ENCODE data around the gene KLF14.
"Not testable (repeated sequence)": the region's sequence is repeated elsewhere in the genome, so short reads cannot be mapped to it uniquely, and the experiment has no call there.

Gene KLF14

DNA sequence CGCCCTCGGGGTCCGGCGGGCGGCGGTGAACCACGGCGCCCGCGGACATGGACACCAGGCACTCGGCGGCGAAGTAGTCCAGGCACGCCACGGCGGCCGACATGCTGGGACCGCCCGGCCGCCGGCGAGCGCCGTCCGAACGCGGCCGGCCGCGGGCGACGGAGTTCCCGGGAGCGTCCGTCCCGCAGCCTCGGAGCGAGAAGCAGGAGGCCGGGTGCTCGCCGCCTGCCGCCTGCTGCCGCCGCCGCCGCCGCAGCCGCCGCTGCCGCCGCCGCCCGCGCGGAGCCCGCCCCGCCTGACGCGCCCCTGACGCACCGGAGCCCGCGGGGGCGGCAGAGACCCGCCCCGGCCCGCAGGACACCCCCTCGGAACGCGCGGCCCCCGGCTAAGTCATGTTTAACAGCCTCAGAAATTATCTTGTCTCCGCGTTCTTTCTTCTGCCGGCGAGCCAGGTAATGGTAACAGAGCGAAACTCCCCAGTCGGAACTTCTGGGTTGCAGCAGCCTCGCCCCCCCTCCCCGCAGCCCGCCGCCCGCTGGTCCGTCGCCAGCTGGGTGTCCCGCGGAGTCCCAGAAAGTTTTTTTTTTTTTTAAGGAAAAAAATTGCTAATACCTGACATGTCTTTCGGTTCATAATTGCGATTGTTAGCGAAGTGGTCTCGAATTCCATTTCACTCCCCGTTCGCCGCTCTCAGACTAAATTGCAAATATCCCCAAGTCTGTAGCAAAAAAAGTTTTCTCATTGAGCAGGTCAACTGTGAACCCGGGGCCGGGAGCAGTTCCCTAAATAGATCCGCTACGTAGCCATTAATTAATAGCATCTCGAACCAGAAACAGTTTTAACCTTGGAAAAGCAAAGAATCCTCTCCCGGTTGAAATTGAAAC, at the start of gene KLF14:
Gene KLF14 (minus strand): TSS at position 277 of the 884 bp plus-strand sequence. CDS start 174 bp downstream, at position 103.
- peak; percentile 56 for DNase-seq (ENCODE audit: low read depth)

DNA sequence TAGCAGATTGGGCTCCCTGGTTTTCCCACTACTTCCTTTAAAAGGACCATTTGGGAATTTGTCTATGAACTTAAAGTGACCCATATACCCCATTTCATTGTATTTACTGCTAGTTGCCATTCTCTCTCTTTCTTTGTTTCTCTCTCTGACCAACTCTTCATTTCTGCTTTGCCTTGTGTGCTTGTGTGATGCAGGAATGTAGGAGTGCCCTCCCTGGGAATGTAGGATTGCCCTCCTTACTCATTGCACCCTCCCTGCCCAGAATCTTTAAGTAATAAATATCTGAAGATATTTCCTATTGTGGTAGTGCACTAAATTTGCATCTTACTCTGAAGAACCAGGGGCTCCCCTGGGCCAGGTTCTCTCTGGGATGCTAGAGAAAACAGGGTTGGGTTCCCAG, 47.3 kb upstream of the KLF14 start:
- DNase-seq (ENCODE audit: low read depth) = no peak

DNA sequence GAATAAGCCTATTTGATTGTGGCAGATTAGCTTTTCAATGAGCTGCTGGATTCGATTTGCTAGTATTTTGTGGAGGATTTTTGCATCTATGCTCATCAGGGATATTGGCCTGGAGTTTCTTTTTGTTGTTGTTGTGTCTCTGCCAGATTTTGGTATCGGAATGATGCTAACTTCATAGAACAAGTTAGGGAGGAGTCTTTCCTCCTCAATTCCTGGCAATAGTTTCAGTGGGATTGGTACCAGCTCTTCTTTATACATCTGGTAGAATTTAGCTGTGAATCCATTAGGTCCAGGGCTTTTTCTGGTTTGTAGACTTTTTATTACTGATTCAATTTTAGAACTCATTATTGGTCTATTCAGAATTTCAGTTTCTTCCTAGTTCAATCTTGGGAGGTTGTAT, 43.4 kb upstream of the KLF14 start:
- DNase-seq (ENCODE audit: low read depth) = no peak

DNA sequence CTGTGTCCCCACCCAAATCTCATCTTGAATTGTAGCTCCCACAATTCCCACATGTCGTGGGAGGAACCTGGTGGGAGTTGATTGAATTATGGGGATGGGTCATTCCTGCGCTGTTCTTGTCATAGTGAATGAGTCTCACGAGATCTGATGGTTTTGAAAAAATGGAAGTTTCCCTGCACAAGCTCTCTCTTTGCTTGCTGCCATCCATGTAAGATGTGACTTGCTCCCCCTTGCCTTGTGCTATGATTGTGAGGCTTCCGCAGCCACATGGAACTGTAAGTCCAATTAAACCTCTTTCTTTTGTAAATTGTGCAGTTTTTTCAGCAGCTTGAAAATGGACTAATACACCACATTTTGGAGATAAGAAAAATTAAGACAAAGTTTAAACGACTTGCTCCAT, 38.4 kb upstream of the KLF14 start:
- DNase-seq (ENCODE audit: low read depth) = not testable (repeated sequence)

DNA sequence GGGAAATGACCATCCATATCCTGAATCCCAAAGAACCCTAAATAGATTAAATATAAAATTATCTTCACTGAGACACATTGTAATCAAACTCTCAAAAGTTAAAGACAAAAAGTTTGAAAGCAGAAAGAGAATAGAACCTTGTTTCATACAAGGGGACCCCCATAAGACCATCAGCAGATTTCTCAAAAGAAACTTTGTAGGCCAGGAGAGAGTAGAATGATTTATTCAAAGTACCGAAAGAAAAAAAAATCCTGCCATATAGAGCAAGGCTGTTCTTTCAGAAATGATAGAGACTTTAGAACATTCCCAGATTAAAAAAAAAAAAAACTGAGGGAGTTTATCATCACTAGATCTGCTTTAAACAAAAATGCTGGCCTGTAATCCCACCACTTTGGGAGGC, 34.8 kb upstream of the KLF14 start:
- no peak for DNase-seq (ENCODE audit: low read depth)

DNA sequence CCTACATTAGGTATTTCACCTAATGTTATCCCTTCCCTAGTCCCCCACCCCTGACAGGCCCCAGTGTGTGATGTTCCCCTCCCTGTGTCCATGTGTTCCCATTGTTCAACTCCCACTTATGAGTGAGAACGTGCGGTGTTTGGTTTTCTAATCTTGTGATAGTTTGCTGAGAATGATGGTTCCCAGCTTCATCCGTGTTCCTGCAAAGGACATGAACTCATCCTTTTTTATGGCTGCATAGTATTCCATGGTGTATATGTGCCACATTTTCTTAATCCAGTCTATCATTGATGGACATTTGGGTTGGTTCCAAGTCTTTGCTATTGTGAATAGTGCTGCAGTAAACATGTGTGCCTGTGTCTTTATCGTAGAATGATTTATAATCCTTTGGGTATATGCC, 30.6 kb upstream of the KLF14 start:
- not testable (repeated sequence) for DNase-seq (ENCODE audit: low read depth)

DNA sequence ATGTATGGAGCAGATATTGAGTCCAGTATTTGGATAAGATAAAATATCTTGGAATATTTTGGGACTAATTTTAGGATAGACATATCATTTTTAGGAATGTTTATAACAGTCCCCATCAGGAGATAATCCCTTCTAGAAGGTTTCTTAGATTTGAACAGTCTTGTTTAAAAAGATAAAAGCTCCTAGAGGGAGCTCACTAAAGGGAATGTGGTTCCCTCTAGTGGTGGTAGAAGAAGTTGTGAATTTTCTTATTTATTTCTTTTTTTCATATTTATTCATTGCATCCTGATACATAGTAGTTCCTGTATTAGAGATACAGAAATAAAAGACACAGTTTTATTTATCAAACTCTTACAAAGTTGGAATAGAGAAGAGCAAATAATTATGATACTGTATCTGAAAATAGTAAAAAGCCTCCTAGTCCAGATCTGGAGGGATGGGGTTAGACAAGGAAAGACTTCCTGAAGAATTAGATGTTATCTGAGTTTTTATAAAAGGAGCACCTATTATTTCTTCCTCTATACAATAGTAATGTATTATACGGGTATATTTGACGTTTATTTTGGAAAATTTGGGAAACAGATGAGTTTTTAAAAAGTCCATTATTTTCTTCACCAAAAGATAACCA, 24.5 kb upstream of the KLF14 start:
- no peak for DNase-seq (ENCODE audit: low read depth)

DNA sequence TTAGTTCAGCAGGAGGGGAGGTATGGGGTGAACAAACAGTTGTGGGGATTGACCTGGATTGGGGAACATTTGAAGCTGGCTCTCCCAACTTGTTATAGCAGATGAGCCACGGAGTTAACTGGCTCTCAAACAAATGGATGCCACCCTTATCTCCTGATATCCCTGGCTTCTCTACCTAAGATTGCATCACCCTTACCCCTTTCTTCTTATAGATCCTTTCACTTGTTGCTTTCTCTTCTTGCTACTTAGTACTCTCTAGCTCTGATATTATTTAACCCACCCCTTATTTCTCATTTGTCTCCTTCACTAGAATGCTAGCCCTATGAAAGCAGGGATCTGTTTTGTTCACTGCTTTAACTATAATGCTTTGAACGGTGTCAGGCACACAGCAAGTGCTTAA, 22.3 kb upstream of the KLF14 start:
- DNase-seq (ENCODE audit: low read depth) = no peak

DNA sequence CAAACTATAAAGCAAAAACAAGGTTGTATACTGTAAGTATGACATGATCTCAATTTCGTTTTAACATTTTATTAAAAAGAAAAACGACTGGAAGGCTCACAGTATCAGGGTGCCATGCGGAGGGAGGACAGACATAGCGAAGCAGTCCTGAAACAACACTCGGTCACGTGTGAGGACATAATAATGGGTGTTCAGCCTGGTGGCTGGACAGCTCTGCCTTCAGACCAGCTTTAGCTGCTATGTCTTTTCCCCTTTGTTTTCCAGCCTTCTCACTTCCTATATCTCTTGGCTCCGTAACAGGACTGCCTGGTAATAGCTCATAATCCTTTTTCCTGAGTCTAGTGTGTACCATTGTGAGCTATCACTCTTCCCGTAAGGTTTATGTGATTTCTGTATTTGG, 18.4 kb upstream of the KLF14 start:
- no peak for DNase-seq (ENCODE audit: low read depth)

DNA sequence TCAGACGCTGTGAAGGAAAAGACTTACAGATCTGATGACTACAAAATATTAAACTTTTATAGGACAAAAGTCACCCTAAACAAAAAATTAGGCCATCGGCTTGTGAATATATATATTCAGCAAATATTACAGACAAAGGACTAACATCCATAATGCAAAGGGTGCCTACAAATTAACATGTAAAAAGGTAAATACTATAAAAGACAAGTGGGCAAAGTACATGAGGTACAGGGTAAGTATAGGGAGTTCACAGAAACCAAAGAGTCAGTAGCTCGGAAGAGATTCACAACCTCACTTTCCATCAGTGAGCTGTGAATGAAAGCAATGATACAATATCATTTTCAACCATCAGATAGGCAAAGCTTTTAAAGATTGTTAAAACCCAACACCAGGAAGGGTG, 16.7 kb upstream of the KLF14 start:
- no peak for DNase-seq (ENCODE audit: low read depth)

DNA sequence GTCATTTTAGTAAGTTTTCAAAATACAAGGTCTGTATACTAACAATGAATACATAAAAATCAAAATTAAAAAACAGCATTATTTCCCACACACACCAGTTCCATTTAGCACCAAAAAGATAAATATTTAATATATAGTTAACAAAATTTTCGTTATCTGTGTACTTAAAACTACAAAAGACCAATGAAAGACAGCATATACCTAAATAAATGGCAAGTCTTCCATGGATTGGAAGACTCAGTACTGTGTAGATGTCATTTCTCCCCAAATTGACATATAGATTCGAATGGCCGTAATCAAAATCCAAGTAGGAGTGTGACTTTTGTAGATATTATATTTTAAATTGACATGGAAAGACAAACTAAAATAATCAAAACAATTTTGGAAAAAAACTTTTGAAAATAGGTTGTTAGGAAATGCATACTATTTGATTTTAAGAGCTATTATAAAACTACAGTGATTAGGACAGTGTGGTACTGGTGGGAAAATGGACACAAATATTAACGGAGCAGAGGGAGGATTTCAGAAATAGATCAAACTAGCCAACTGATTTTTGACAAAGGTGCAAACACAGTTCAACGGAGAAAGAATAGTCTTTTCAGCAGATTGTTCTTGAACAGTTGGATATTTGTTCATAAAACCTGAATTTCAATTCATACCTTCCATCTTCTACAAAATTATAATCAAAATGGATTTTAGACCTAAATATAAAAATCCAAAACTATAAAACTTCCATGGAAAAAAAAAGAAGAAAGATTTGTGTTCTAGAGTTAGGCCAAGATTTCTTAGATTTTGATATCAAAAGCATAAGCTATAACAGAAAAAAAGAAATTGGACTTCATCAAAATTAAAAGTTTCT, 14.8 kb upstream of the KLF14 start:
- DNase-seq (ENCODE audit: low read depth) = no peak

DNA sequence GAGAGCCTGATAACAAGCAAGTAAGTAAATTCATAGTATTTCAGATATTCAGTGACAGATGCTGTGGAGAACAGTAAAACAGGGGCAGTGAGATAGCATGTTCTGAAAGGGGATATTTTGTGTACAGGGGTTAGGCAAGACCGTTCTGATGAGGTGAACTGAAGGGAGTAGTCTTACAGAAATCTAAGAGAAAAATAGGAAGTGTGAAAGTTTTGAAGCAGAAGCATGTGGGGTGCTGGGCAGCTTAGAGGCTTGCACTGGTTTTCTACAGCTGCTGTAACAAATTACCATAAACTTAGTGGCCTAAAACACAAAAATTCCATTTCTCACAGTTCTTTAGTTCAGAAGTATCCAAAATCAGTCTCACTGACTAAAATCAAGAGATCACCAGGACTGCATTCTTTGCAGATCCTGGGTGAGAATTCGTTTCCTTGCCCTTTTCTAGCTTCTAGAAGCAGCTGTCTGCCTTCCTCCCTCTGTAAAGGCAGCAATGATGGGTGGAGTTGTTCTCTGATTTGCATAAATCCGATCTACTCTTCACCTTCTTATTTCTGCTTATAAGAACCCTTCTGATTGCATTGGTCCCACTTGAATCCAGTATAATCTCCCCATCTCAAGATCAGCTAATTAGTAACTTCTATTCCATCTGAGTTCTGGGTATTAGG, 7.5 kb upstream of the KLF14 start:
- DNase-seq (ENCODE audit: low read depth) = no peak

DNA sequence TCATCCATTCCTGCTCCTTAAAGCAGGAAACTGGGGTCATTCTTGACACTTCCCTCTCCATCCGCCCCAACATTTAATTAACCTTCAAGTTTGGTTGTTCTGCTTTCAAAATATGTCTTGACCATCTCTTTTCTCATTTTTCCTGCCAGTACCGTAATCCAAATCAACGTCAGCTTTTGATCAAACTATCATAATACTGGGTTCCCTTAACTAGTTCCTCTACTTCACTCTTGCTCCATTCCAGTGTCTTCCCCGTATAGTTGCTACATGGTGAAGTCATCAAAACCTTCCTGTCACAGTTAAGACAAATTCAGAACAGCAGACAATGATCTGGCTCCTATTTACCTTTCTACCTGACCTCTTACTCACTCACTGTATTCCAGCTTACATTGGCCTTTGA, 6.6 kb upstream of the KLF14 start:
- no peak for DNase-seq (ENCODE audit: low read depth)

DNA sequence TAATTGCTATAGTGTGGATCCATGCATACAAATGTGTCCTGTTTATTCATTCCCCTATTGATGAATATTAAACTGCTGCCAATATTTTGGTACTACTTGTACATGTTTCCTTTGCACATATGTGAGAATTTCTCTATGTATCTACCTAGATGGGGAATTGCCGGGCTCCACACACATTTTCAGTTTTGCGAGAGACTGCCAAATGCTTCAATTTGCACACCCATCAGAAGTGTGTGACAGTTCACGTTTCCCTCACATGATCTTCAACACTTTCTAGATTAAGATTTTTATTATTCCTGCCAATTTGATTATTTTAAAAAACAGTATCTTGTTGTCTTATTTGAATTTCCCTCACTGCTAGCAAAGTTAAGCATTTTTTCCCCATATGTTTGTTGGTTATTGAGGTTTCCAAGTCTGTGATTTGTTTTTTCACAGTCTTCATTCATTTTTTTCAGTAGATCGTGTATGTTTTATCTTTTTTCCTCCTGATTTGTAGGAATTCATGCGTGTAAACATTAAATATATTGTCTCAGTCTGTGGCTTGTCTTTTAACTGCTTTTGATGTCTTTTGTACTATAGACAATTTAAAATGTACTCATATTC, 2.4 kb upstream of the KLF14 start:
- no peak for DNase-seq (ENCODE audit: low read depth)

DNA sequence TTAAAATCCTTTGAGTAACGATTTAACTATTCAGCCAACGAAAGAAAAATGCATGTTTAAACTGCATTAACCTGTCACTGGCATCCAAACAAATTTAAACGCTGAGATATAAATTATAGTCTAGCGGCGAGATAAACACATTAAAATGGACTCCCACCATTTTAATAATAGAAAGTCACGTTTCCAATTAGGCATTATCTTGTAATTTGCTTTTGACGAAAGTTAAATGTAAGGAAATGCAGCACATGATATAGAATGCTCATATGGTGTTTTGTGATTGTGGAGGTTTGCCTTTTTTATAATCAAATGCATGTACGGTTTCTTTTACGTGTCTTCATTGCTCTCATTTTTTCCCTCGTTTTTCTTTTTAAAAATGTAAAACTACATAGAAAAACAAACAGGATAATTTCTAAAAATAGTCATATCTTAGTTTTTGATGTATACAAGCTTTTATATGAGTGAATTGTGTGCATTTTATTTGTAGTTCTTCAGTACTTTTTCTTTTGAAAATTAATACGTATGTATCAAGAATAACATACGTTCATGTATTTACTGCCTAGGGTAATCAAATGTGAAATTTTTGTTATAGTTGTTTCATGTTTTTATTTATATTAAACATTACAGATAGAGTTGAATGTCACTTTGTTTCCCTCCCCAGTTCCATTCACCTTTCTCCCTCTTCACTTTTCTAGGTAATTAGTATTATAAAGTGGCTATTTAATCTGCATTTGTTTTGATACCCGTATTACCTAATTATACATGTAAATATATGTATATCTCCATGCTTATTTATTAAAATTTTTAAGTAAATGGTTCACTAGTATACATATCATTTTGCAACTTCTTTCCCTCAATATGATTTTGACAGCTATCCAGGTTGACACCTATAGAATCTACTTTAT, 1.1 kb upstream of the KLF14 start:
- no peak for DNase-seq (ENCODE audit: low read depth)

DNA sequence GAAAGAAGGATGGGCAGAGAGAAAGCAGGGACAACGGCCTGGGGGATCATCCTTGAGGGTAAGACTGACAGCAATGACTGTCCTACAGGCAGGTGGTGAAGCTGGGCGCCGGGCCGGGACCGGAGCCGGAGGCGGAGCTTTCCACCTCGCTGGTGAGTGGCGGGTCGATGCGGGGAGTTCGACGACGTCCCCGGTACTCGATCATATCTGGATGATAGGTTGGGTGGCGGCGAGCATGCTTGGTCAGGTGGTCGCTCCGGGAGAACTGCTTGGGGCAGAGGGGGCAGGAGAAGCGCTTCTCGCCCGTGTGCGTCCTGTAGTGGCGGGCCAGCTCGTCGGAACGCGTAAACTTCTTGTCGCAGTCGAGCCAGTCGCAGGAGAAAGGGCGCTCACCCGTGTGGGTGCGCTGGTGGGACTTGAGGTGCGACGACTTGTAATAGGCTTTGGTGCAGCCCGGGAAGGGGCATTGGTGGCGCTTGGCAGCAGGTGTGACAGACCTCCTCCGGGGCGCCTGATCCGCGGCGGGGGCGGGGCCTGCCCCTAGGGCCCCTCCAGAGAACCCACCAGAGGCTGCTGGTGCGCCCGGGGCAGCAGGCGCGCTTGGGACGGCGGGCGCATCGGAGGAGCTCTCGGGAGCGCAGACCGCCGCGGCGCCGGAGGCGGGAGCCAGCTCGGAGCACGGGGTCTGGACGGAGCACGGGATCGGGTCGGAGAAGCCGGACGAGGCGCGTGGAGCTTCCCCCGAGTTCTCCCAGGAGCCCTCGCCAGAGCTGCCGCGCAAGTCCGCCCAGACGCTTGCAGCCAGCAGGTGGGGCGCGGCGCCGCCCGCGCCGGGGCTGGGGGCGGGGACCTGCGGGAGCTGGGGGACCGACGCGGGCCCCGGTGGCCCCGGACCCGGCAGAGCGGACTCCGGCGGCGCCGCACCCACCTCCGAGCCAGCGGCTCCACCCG, 752 bp downstream of the KLF14 start:
- DNase-seq (ENCODE audit: low read depth) = peak; percentile 16

DNA sequence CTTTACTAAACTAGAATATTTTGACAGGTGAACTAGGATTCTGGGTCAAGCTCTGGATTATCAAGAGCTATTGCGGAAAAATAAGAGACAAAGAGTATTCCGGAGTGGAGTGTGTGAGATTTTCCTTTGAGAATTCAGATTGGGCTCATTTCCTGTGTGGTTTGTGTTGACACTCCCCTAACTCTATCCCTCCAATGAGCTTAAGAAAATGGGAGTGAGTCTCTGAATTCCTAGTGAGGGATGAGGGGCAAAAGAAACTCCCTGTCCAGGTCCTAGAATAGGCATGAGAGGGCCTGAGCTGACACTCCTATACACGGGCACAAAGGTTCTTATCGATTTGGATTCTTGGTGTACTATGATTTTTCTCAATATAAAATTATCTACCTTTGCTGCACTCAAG, 10.2 kb downstream of the KLF14 start:
- DNase-seq (ENCODE audit: low read depth) = no peak

DNA sequence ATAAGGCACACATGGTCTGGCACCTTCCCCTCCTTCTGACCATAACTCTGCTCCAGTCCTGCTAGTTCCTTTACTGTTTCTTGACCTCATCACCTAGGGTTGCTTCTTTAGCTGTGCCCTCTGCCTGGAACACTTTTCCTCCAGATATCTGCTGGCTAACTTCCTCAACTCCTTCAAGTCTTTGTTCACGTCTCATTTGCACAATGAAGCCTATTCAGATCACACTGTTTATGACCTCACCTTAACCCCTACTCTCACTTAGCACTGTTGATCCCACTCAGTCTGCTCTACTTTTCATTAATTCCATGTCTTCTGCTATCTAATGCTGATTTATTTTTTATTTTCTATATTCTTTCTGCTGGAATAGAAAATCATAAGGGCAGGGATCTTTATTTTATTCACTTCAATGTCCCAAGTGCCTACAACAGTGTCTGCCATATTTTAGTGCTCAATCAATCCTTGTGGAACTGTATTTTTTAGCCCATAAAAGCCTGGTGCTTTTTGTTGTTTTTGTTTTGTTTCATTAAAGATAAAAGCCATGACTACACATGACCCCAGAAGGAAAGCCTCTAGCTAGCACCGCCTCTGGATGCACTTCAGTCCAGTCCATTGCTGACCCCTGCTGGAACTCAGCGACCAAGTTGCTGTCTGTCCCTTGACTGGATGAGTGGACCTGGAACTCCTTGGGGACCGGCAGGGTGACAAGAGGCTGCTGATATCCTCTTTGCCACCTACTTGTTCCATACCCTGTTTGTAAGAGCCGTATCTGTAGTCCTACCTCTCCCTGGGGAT, 12.3 kb downstream of the KLF14 start:
- DNase-seq (ENCODE audit: low read depth) = no peak

DNA sequence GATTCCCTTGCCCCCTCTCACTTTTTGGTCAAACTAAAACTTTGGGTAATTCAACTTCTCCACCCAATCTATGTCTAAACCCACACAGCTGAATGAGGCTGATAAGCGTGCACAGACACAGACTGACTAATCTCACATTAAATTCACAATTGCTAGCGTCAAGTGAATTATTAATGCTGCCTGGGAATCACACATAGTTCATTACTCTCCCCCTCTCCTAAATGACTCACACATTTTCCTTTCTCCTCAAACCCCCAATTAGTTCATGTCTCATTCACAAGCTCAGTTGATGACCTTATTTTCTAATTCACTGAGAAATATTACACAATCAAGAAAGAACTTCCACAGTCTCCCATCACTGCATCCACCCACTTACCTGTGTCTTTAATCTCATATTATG, 14.5 kb downstream of the KLF14 start:
- DNase-seq (ENCODE audit: low read depth) = no peak

Measured in stimulated activated CD4-positive, alpha-beta T cell treated with anti-CD3 and anti-CD28 coated beads, Interleukin-2, amount 100 ng/mL, for 4 hours (primary cell).